ENCODE measurements around the gene PRND.

DNA sequence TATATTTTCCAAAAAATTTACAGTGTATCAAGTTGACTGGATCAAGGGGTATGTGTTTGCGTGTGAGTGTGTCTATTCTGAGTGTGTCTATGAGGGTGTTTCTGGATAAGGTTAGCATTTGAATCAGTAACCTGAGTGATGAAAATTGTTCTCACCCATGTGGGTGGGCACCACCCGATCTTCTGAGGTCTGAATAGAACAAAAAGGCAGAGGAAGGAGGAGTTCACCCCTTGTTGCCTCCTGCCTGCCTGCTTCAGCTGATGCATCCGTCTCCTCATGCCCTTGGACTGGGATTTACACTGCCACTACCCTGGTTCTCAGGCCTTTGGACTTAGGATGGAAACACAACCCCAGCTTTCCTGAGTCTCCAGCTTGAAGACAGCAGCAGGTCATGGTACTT, 13.7 kb upstream of the PRND start:
- TF ChIP-seq, protein P1, sequence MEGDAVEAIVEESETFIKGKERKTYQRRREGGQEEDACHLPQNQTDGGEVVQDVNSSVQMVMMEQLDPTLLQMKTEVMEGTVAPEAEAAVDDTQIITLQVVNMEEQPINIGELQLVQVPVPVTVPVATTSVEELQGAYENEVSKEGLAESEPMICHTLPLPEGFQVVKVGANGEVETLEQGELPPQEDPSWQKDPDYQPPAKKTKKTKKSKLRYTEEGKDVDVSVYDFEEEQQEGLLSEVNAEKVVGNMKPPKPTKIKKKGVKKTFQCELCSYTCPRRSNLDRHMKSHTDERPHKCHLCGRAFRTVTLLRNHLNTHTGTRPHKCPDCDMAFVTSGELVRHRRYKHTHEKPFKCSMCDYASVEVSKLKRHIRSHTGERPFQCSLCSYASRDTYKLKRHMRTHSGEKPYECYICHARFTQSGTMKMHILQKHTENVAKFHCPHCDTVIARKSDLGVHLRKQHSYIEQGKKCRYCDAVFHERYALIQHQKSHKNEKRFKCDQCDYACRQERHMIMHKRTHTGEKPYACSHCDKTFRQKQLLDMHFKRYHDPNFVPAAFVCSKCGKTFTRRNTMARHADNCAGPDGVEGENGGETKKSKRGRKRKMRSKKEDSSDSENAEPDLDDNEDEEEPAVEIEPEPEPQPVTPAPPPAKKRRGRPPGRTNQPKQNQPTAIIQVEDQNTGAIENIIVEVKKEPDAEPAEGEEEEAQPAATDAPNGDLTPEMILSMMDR (IDR thresholded peaks at IDR 0.05; ENCODE audit: low read depth, low read length), result no peak
- TF ChIP-seq, protein P2, sequence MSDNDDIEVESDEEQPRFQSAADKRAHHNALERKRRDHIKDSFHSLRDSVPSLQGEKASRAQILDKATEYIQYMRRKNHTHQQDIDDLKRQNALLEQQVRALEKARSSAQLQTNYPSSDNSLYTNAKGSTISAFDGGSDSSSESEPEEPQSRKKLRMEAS (IDR thresholded peaks at IDR 0.05; ENCODE audit: low read depth, low read length), result no peak
- TF ChIP-seq POLR2A (IDR thresholded peaks at IDR 0.05; ENCODE audit: extremely low read depth, insufficient read length) (no peak), MYC (IDR thresholded peaks at IDR 0.05; ENCODE audit: low read depth, low read length) (no peak)
